Bronchial epithelial cell (primary cell): Measurements from ENCODE around the gene PIEZO1. TPM values are rescaled to one million over a fixed set of nuclear protein-coding genes. Genes with fewer than 3 reads are reported as not detected.

ENCODE experiments used
- DNase-seq: peaks from one replicate; pipeline ENCODE4 v3.0.0-alpha.2; 2010; ENCODE audit warnings: low read depth
- FAIRE-seq: peaks from 2 replicates; lab custom pipeline; 2011; peaks lifted over from hg19 to GRCh38; lab: Jason Lieb, UNC
- H3K27me3 ChIP-seq: 2 replicates; pipeline ENCODE4 v1.5.1; 2011; ENCODE audit warnings: low read length; ENCODE audit not compliant: control insufficient read depth, insufficient read depth
- H3K36me3 ChIP-seq: 2 replicates; pipeline ENCODE4 v1.5.1; 2011; ENCODE audit warnings: low read length; ENCODE audit not compliant: control insufficient read depth, insufficient read depth
- H3K4me3 ChIP-seq: 2 replicates; pipeline ENCODE4 v1.5.1; 2011; ENCODE audit warnings: mild to moderate bottlenecking, low read depth, low read length, control low read depth
- total RNA-seq: library from RNA; depleted of rRNA; stranded (reverse); fragments of >200 nt; gene quantifications from 2 replicates; pipeline ENCODE4 v1.2.1, GENCODE V29; 2014
- TF ChIP-seq, protein P1 (sequence below): IDR thresholded peaks from 2 replicates; pipeline ENCODE4 v1.5.1; 2011; ENCODE audit warnings: mild to moderate bottlenecking, moderate library complexity, low read length, control low read depth, inconsistent platforms; ENCODE audit not compliant: insufficient read depth, severe bottlenecking

The PIEZO1 gene
- total RNA-seq, 1 donor from 2014 or later: 98.2 TPM

DNA sequence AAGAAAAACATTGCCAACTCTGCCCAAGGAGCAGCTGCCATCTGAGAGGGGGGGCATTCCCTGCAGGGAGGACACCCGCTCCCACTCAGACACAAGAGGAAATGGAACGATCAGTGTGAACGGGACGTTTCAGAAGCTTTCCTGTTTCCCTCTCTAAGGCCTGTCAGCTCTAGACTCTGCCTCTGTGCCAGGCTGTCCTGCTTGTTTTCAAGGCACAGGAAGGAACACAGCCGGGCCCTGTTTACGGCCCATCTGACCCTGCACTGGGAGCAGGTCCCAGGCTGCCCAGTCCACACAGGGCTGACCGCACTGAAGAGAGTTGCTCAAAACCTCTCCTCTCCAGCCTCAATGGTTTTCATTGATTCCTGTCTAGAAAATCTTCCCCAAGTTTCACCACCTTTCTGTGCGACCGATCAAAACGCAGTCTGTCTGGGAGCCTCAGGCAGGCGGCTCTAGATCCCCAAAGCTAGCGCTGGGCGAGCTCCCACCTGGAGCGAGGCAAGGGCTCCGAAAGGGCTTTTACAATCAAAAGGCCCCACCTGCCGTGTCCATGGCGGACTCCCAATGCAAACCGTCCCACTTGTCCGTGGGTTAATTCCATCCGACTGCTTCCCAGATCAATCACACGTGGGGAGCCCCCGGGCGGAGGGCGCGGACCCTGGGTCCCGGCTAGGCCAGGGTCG is 1.5 kb downstream of the PIEZO1 start:
- peak; percentile 35 for DNase-seq
- TF ChIP-seq, protein P1, sequence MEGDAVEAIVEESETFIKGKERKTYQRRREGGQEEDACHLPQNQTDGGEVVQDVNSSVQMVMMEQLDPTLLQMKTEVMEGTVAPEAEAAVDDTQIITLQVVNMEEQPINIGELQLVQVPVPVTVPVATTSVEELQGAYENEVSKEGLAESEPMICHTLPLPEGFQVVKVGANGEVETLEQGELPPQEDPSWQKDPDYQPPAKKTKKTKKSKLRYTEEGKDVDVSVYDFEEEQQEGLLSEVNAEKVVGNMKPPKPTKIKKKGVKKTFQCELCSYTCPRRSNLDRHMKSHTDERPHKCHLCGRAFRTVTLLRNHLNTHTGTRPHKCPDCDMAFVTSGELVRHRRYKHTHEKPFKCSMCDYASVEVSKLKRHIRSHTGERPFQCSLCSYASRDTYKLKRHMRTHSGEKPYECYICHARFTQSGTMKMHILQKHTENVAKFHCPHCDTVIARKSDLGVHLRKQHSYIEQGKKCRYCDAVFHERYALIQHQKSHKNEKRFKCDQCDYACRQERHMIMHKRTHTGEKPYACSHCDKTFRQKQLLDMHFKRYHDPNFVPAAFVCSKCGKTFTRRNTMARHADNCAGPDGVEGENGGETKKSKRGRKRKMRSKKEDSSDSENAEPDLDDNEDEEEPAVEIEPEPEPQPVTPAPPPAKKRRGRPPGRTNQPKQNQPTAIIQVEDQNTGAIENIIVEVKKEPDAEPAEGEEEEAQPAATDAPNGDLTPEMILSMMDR: no peak
- Histone ChIP-seq H3K27me3 (no peaks in the 10 kb centered on the region), H3K36me3 (peaks cover 3% of the 10 kb centered on the region), H3K4me3 (peak overlapping the region; percentile 47)
- FAIRE-seq: no peak

DNA sequence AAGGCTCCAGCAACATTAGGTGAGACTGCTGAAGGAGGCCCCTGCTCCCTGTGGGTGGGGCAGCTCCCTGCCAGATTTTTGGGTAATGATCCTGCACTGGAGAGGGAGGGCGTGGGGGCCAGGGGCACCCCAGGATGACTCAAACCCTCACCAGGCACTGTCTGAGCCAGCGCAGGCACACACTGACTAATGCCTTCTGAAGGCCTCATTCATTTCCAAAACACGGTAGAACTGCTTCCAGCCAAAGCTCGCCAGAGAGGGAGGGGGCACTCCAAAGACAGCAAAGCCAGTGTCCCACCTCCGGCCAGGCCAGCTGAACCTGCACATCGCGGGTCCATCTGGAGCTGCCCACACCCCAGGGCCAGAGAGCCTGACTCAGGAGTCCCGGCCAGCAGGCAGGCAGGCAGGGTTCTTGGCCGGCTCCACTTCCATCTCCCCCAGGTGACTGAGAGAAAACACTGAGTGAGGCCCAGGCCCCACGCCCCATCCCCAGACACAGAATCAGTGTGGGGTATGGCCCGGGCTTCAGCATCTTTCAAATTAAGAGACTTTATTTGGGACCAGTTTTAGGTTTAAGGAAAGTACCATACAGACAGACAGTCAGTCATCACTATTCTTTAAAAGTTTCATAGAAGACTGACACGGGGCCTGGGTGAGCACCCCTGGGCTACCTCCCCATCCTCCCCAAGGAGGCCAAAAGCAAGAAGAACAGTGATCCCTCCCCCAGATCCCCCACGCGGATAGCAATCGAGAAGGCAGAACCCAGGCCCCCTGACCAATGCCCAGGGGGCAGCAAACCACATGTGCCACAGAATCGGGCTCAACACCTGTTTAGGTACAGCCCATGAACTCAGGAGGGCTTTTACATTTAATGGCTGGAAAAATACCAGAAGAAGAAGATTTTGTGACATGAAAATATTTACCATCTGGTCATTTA is 2.3 kb downstream of the PIEZO1 start:
- DNase-seq (peak; percentile 90), FAIRE-seq (no peak)
- peaks cover 4% of the 10 kb centered on the region for H3K36me3 ChIP-seq
- TF ChIP-seq, protein P1: no peak
- H3K27me3 ChIP-seq: no peaks in the 10 kb centered on the region
- H3K4me3 ChIP-seq: peak overlapping the region; percentile 47

DNA sequence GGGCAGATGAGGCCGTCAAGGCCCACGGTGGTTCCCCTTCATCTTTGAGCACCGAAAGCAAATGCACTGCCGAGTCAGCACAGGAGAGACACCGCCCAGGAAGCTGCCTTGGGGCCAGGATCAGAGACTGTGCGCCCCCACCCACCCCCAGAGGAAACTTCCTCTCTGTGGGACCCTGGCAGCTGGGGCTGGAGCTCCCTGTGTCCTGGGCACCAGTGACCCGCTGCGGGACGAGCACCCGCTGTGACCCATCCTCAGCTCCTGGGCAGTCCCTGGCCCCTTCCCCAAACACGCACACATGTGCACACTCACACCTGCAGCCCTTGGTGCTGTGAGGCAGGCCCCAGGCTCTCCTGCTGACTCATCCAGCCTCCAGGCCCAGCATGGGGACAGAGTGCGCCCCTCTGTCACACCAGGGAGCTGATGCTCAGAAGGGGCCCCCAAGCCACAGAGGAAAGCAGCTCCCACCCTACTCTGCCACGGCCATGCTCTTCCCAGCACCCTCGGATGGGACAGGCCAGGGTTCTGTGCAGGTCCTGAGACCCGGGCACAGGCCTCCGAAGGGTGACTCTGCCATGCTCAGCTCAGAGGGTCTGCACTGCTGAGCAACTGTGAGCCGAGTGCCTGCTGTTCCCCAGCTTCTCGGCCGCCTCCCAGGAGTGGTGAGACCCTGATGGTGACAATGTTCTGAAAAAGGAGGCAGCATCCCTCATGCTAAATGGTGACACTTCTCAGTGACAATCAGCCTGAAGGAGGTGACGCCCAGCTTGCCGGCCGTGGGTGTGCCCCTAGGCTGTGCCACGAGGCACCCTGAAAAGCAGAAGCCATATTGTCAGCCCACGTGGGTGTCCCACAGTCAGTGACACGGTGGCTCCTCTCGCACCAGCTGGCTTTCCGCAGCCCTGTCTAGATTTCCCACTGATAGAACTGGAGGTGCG is 3.6 kb downstream of the PIEZO1 start:
- H3K4me3 ChIP-seq: no peak overlapping the region

DNA sequence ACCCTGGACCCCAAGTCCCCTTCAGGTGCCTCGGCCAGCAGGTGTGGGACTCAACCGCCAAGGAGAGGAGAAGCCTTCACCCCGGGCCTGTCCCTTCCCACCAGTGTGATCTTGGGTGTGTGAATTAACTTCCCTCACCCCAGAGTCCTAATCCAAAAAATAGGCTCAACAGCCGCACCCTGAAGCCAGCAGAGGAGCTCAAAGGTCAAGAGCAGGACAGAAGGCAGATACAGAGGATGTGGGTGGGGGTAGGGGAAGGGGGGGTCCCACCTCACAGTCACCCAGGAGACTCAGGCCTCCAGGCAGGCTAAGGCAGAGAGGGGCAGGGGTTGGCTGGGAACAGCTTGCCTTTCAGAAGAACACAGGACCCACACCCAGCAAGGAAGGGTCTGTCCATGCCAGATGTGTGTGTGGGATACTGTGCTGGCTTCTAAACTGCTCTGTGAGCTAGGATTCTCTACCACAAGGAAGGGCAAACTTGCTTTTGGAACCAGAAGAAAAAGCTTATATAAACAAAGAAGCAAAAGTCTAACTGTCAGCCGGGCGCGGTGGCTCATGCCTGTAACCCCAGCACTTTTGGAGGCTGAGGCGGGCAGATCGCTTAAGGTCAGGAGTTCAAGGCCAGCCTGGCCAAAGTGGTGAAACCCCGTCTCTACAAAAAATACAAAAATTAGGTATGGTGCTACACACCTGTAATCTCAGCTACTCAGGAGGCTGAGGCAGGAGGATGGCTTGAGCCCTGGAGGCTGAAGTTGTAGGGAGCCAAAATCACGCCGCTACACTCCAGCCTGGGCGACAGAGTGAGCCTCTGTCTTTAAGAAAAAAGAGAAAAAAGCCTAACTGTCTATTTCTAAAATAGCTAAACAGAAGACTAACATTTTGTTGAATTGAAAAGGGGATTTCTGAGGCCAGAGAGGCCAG is 4.6 kb downstream of the PIEZO1 start:
- TF ChIP-seq, protein P1: no peak

More for the DNA sequence above, 3.6 kb downstream of the PIEZO1 start:
- DNase-seq (no peak), FAIRE-seq (no peak)
- TF ChIP-seq, protein P1: no peak
- Histone ChIP-seq H3K36me3 (peaks cover 10% of the 10 kb centered on the region), H3K27me3 (no peaks in the 10 kb centered on the region)

More for the DNA sequence above, 4.6 kb downstream of the PIEZO1 start:
- Histone ChIP-seq H3K4me3 (no peak overlapping the region), H3K27me3 (no peaks in the 10 kb centered on the region), H3K36me3 (peaks cover 10% of the 10 kb centered on the region)
- DNase-seq (no peak), FAIRE-seq (no peak)
